GM19372 (cell line): ENCODE data around the gene TENT5C.

Experiments used
- ATAC-seq: cut with Tn5 transposase; IDR thresholded peaks from one replicate; pipeline ENCODE4 v1.9.1; 2021; ENCODE audit warnings: mild to moderate bottlenecking, low read depth, moderate library complexity; ENCODE audit not compliant: unreplicated experiment

The TENT5C gene

GRCh38 chr1:117611894-117612483, 6.1 kb downstream of the TENT5C start:
- no peak for ATAC-seq

GRCh38 chr1:117612517-117613248, 6.8 kb downstream of the TENT5C start:
- ATAC-seq = no peak

GRCh38 chr1:117613249-117613968, 7.6 kb downstream of the TENT5C start:
- no peak for ATAC-seq

GRCh38 chr1:117613969-117614729, 8.3 kb downstream of the TENT5C start:
- ATAC-seq = no peak

GRCh38 chr1:117615474-117615873, 9.6 kb downstream of the TENT5C start:
- no peak for ATAC-seq

GRCh38 chr1:117616356-117616755, 10.5 kb downstream of the TENT5C start:
- ATAC-seq = no peak

GRCh38 chr1:117616967-117617366, 11.1 kb downstream of the TENT5C start:
- no peak for ATAC-seq

- no peak for ATAC-seq
These were observed 12.7 kb downstream of the TENT5C start for GRCh38 chr1:117618450-117619122.

GRCh38 chr1:117620440-117620839, 14.6 kb downstream of the TENT5C start:
- ATAC-seq = no peak

GRCh38 chr1:117621316-117621715, 15.5 kb downstream of the TENT5C start:
- ATAC-seq = no peak

GRCh38 chr1:117622726-117623125, 16.9 kb downstream of the TENT5C start:
- no peak for ATAC-seq

- ATAC-seq = no peak
These were observed 17.3 kb downstream of the TENT5C start for GRCh38 chr1:117623141-117623540.

- ATAC-seq = no peak
These were observed 17.9 kb downstream of the TENT5C start for GRCh38 chr1:117623698-117624097.

GRCh38 chr1:117627546-117628130, 21.8 kb downstream of the TENT5C start:
- no peak for ATAC-seq

GRCh38 chr1:117628343-117628742, 22.5 kb downstream of the TENT5C start:
- no peak for ATAC-seq

- no peak for ATAC-seq
These were observed 24.0 kb downstream of the TENT5C start for GRCh38 chr1:117629625-117630422.

GRCh38 chr1:117630423-117630998, 24.7 kb downstream of the TENT5C start:
- ATAC-seq = no peak

GRCh38 chr1:117631359-117632160, 25.7 kb downstream of the TENT5C start:
- no peak for ATAC-seq
